ENCODE measurements around the gene SEMA3B. TPM values are rescaled to one million over a fixed set of nuclear protein-coding genes. Genes with fewer than 3 reads are reported as not detected.

The SEMA3B gene
- total RNA-seq, 1 experiment from 2014 or later, result 7.3 TPM

- Mint-ChIP-seq H3K27ac (peak overlapping the region; percentile 89), H3K27me3 (ENCODE audit: low read depth) (no peaks in the 10 kb centered on the region), H3K9me3 (no peaks in the 10 kb centered on the region), H3K4me1 (peaks cover 53% of the 10 kb centered on the region), H3K36me3 (no peaks in the 10 kb centered on the region), H3K4me3 (peak overlapping the region; percentile 97)
- POLR2A ChIA-PET, result no interaction called here
- TF ChIP-seq ZNF671 (CRISPR knock-in tag; IDR thresholded peaks at IDR 0.05) (no peak), SOX15 (CRISPR knock-in tag; IDR thresholded peaks at IDR 0.05) (no peak), JUN (CRISPR knock-in tag; IDR thresholded peaks at IDR 0.05) (no peak), MYBL2 (CRISPR knock-in tag; IDR thresholded peaks at IDR 0.05) (no peak), ZNF317 (CRISPR knock-in tag; IDR thresholded peaks at IDR 0.05; ENCODE audit: borderline replicate concordance, low read depth) (no peak), STAT6 (CRISPR knock-in tag; conservative IDR thresholded peaks at IDR 0.05; ENCODE audit: low read depth) (no peak), MAX (CRISPR knock-in tag; IDR thresholded peaks at IDR 0.05) (no peak), ZNF396 (CRISPR knock-in tag; IDR thresholded peaks at IDR 0.05; ENCODE audit: borderline replicate concordance) (no peak), E2F5 (CRISPR knock-in tag; IDR thresholded peaks at IDR 0.05) (no peak), SP1 (CRISPR knock-in tag; conservative IDR thresholded peaks at IDR 0.05) (no peak), FOXP1 (CRISPR knock-in tag; IDR thresholded peaks at IDR 0.05; ENCODE audit: borderline replicate concordance) (no peak), OVOL2 (CRISPR knock-in tag; IDR thresholded peaks at IDR 0.05; ENCODE audit: borderline replicate concordance) (no peak), JAZF1 (CRISPR knock-in tag; IDR thresholded peaks at IDR 0.05) (no peak), NR2C2 (CRISPR knock-in tag; IDR thresholded peaks at IDR 0.05) (no peak), TP53 (CRISPR knock-in tag; IDR thresholded peaks at IDR 0.05) (no peak)
- no peak for DNase-seq (ENCODE audit: low spot score)
- no peak for ATAC-seq
- CTCF ChIA-PET, result interaction anchor here (1.0 to 2.9 kb wide), 8 partner anchors 8 to 45 kb away, joined by 3 to 27 read pairs (median 18); partner anchors contain the start of gene GNAT1
Observed at GRCh38 chr3:50236484-50237132, 32.3 kb upstream of the SEMA3B start.

DNA sequence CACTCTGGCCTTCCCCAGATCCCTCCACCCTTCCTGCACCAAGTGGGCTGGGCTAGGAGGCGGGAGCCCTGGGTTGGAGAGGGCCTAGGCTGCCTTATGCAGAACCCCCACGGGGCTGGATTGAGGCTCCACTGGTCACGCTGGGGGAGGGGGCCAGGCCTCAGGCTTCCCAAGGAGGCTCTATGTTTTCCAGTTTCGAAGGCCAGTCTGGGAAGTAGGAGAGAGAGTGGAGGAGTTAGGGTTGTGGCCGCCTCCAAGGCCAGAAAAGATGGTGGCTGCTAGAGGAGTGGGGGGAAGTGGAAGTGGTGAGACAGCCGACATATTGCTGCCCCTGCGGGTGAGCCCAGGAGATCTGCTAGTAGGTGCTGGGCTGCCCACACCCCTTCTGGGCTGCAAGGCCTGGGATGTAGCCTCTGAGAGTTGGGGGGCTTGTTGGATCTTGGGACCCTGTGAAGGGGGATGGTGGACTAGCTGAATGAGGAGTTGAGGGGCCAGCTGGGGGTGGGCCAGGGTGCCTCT is 31.8 kb upstream of the SEMA3B start:
- Mint-ChIP-seq H3K36me3 (no peaks in the 10 kb centered on the region), H3K4me1 (peaks cover 59% of the 10 kb centered on the region), H3K27ac (peak overlapping the region; percentile 88), H3K27me3 (ENCODE audit: low read depth) (no peaks in the 10 kb centered on the region), H3K4me3 (peak overlapping the region; percentile 97), H3K9me3 (no peaks in the 10 kb centered on the region)
- DNase-seq (ENCODE audit: low spot score), result peak; percentile 49
- ChIA-PET CTCF (interaction anchor here (0.6 to 2.9 kb wide), 6 partner anchors 9 to 42 kb away, joined by 3 to 27 read pairs (median 4); no protein-coding TSS in a partner anchor), POLR2A (interaction anchor here (0.6 kb wide), 1 partner anchor 30 kb away, joined by 5 read pairs; no protein-coding TSS in a partner anchor)
- no peak for TF ChIP-seq OVOL2 (CRISPR knock-in tag; IDR thresholded peaks at IDR 0.05; ENCODE audit: borderline replicate concordance)
- no peak for TF ChIP-seq ZNF121 (CRISPR knock-in tag; IDR thresholded peaks at IDR 0.05)
- 0 out of 2 replicates have a peak, but pooled peaks have one; percentile 46 for TF ChIP-seq ZNF263 (CRISPR knock-in tag; IDR thresholded peaks at IDR 0.05; ENCODE audit: low read depth)
- TF ChIP-seq NFE2L1 (CRISPR knock-in tag; IDR thresholded peaks at IDR 0.05), result no peak
- TF ChIP-seq ZNF317 (CRISPR knock-in tag; IDR thresholded peaks at IDR 0.05; ENCODE audit: borderline replicate concordance, low read depth), result peak; percentile 79
- ATAC-seq, result no peak
